Measurements from ENCODE around the gene TMEM125. TPM values are rescaled to one million over a fixed set of nuclear protein-coding genes. Genes with fewer than 3 reads are reported as not detected.

The TMEM125 gene
- polyA plus RNA-seq, 3 donors: not detected

DNA sequence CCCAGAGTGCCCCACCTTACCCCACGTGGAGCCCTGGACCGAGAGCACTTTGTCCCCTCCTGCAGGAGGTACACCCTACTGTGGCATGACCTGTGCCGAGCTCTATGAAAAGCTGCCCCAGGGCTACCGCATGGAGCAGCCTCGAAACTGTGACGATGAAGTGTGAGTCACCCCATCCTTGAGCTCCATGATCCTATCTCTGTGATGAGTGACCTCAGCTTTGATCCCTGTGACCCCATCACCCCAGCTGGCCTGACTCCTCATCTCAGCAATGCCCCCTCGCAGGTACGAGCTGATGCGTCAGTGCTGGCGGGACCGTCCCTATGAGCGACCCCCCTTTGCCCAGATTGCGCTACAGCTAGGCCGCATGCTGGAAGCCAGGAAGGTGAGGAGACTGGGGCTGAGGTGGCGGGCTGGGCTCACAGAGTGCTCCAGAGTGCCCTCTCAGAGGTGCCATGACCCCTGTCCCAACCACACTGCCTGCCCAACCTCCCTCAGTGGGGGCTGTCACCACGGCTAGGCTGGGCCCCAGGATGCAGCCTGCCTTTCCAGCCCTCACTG is 51.6 kb downstream of the TMEM125 start:
- Histone ChIP-seq H3K36me3 (replicated peaks in 1 of 2; ENCODE audit: control insufficient read depth in 1 of 2, insufficient read depth in 2 of 2, low read length in 2 of 2) (no peaks in the 10 kb centered on the region), H3K9ac (ENCODE audit: insufficient read depth, low read length, poor library complexity, severe bottlenecking) (no peak overlapping the region), H3K4me1 (ENCODE audit: control insufficient read depth in 1 of 2, insufficient read depth in 2 of 2, low read length in 2 of 2) (peaks cover 0 to under 1% of the 10 kb centered on the region in 2 donors), H3K4me2 (replicated peaks; ENCODE audit: extremely low read depth, low read length, poor library complexity, severe bottlenecking) (no peak overlapping the region), H2AFZ (ENCODE audit: insufficient read depth, low read depth, low read length, poor library complexity, severe bottlenecking) (no peak overlapping the region), H3K27ac (ENCODE audit: low read depth in 1 of 2, low read length in 2 of 2) (no peak overlapping the region), H3K4me3 (replicated peaks in 1 of 3; ENCODE audit: low read depth in 2 of 3, low read length in 3 of 3) (no peak overlapping the region), H4K20me1 (ENCODE audit: insufficient read depth, low read length) (no peaks in the 10 kb centered on the region), H3K27me3 (ENCODE audit: control insufficient read depth in 2 of 2, insufficient read depth in 2 of 2, low read length in 2 of 2) (no peaks in the 10 kb centered on the region), H3K79me2 (ENCODE audit: insufficient read depth, low read length) (no peaks in the 10 kb centered on the region), H3K9me3 (replicated peaks in 1 of 2; ENCODE audit: control insufficient read depth in 1 of 2, insufficient read depth in 1 of 2, low read length in 2 of 2) (no peaks in the 10 kb centered on the region)
- intact Hi-C loops (cut with micrococcal nuclease): no loop called here
- 96% methylated on average over 7 of the region's 16 CpGs for WGBS (ENCODE audit: insufficient coverage)
- Mint-ChIP-seq H3K4me1 (peaks cover 4% of the 10 kb centered on the region), H3K36me3 (no peaks in the 10 kb centered on the region), H3K27ac (no peak overlapping the region), H3K9me3 (peaks cover 0 to 14% (median 8%) of the 10 kb centered on the region in 7 donors), H3K4me3 (no peak overlapping the region), H3K27me3 (ENCODE audit: low read depth in 3 of 3) (peaks cover 0 to 5% (median 4%) of the 10 kb centered on the region in 3 donors)
- no peak for DNase-seq
- TF ChIP-seq, protein P1, sequence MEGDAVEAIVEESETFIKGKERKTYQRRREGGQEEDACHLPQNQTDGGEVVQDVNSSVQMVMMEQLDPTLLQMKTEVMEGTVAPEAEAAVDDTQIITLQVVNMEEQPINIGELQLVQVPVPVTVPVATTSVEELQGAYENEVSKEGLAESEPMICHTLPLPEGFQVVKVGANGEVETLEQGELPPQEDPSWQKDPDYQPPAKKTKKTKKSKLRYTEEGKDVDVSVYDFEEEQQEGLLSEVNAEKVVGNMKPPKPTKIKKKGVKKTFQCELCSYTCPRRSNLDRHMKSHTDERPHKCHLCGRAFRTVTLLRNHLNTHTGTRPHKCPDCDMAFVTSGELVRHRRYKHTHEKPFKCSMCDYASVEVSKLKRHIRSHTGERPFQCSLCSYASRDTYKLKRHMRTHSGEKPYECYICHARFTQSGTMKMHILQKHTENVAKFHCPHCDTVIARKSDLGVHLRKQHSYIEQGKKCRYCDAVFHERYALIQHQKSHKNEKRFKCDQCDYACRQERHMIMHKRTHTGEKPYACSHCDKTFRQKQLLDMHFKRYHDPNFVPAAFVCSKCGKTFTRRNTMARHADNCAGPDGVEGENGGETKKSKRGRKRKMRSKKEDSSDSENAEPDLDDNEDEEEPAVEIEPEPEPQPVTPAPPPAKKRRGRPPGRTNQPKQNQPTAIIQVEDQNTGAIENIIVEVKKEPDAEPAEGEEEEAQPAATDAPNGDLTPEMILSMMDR (IDR thresholded peaks at IDR 0.05): no peak

DNA sequence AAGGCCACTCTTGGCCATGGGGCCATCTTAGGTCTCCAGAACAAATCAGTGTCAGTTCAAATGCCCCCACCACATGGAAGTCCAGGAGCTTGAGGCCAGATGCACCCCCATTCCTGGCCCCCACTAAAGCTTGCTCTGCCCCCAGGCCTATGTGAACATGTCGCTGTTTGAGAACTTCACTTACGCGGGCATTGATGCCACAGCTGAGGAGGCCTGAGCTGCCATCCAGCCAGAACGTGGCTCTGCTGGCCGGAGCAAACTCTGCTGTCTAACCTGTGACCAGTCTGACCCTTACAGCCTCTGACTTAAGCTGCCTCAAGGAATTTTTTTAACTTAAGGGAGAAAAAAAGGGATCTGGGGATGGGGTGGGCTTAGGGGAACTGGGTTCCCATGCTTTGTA is 52.7 kb downstream of the TMEM125 start:
- intact Hi-C loops (cut with micrococcal nuclease): no loop called here
- Mint-ChIP-seq H3K27me3 (ENCODE audit: low read depth in 3 of 3) (peaks cover 0 to 6% (median 5%) of the 10 kb centered on the region in 3 donors), H3K4me3 (no peak overlapping the region), H3K4me1 (peaks cover 3% of the 10 kb centered on the region), H3K27ac (no peak overlapping the region), H3K36me3 (no peaks in the 10 kb centered on the region), H3K9me3 (peaks cover 0 to 18% (median 13%) of the 10 kb centered on the region in 7 donors)
- TF ChIP-seq, protein P1 (IDR thresholded peaks at IDR 0.05): no peak
- Histone ChIP-seq H3K4me1 (ENCODE audit: control insufficient read depth in 1 of 2, insufficient read depth in 2 of 2, low read length in 2 of 2) (no peaks in the 10 kb centered on the region), H3K4me3 (replicated peaks in 1 of 3; ENCODE audit: low read depth in 2 of 3, low read length in 3 of 3) (no peak overlapping the region), H3K9me3 (replicated peaks in 1 of 2; ENCODE audit: control insufficient read depth in 1 of 2, insufficient read depth in 1 of 2, low read length in 2 of 2) (no peaks in the 10 kb centered on the region), H3K4me2 (replicated peaks; ENCODE audit: extremely low read depth, low read length, poor library complexity, severe bottlenecking) (no peak overlapping the region), H3K27me3 (ENCODE audit: control insufficient read depth in 2 of 2, insufficient read depth in 2 of 2, low read length in 2 of 2) (no peaks in the 10 kb centered on the region), H3K36me3 (replicated peaks in 1 of 2; ENCODE audit: control insufficient read depth in 1 of 2, insufficient read depth in 2 of 2, low read length in 2 of 2) (no peaks in the 10 kb centered on the region), H2AFZ (ENCODE audit: insufficient read depth, low read depth, low read length, poor library complexity, severe bottlenecking) (no peak overlapping the region), H4K20me1 (ENCODE audit: insufficient read depth, low read length) (no peaks in the 10 kb centered on the region), H3K79me2 (ENCODE audit: insufficient read depth, low read length) (no peaks in the 10 kb centered on the region), H3K9ac (ENCODE audit: insufficient read depth, low read length, poor library complexity, severe bottlenecking) (no peak overlapping the region), H3K27ac (ENCODE audit: low read depth in 1 of 2, low read length in 2 of 2) (no peak overlapping the region)
- no peak for DNase-seq
- 100% methylated on average over 5 of the region's 5 CpGs for WGBS (ENCODE audit: insufficient coverage)

Other genes with a start within 250 kb of the TMEM125 start
- 10 to 100 TPM; 10.2 to 37.2 (median 30.9) TPM for gene EBNA1BP2, start 97.7 kb upstream of the TMEM125 start, polyA plus RNA-seq
- gene CFAP57, start 97.7 kb upstream of the TMEM125 start, polyA plus RNA-seq: under 1 TPM in 2 of 3 donors, not detected in 1; 0.01 to 0.05 TPM
- under 1 TPM in 1 of 3 donors, not detected in 2; 0.05 TPM for gene C1orf210, start 15.6 kb downstream of the TMEM125 start, polyA plus RNA-seq
- under 1 TPM in 1 of 3 donors, not detected in 2; 0.16 TPM for gene TIE1, start 31.0 kb downstream of the TMEM125 start, polyA plus RNA-seq
- not detected for gene MPL, start 67.8 kb downstream of the TMEM125 start, polyA plus RNA-seq
- gene CDC20, start 89.0 kb downstream of the TMEM125 start, polyA plus RNA-seq: under 1 TPM in 2 of 3 donors, not detected in 1; 0.08 to 0.10 TPM
- gene ELOVL1, start 98.0 kb downstream of the TMEM125 start, polyA plus RNA-seq: 100 to 1,000 TPM; 135 to 151 (median 148) TPM
- 10 to 100 TPM; 16.6 to 41.8 (median 40.7) TPM for gene MED8, start 119.8 kb downstream of the TMEM125 start, polyA plus RNA-seq
- 10 to 100 TPM in 1 of 3 donors, 1 to 10 TPM in 2; 2.4 to 29.9 (median 2.6) TPM for gene SZT2, start 119.9 kb downstream of the TMEM125 start, polyA plus RNA-seq
- 1 to 10 TPM in 2 of 3 donors, under 1 TPM in 1; 0.74 to 7.2 (median 1.6) TPM for gene HYI, start 183.9 kb downstream of the TMEM125 start, polyA plus RNA-seq

Measured in CD14-positive monocyte (primary cell).